ENCODE measurements around the gene CIDEA. TPM values are rescaled to one million over a fixed set of nuclear protein-coding genes. Genes with fewer than 3 reads are reported as not detected.

The CIDEA gene
- total RNA-seq, 2 donors from 2014 or later: 56.7 TPM; not detected in 1

- ATAC-seq: no peak
- no peak for TF ChIP-seq POLR2A (IDR thresholded peaks at IDR 0.05)
- TF ChIP-seq CTCF (IDR thresholded peaks at IDR 0.05): no peak
- no peak for DNase-seq
Observed at GRCh38 chr18:12301263-12302005, 47.3 kb downstream of the CIDEA start.

GRCh38 chr18:12302391-12303147 is 48.4 kb downstream of the CIDEA start:
- Histone ChIP-seq H3K27me3 (no peaks in the 10 kb centered on the region), H3K27ac (no peak overlapping the region), H3K4me3 (no peak overlapping the region), H3K4me1 (peaks cover 10% of the 10 kb centered on the region), H3K36me3 (replicated peaks in 1 of 2; ENCODE audit: insufficient read depth in 1 of 2, low read depth in 2 of 2) (no peaks in the 10 kb centered on the region), H3K9me3 (no peaks in the 10 kb centered on the region)
- ATAC-seq (no peak), DNase-seq (no peak)
- no peak for TF ChIP-seq CTCF (IDR thresholded peaks at IDR 0.05)
- TF ChIP-seq POLR2A (IDR thresholded peaks at IDR 0.05): no peak
- WGBS, 2 donors: 82 to 84% methylated on average over 10 to 14 of the region's 14 CpGs
- intact Hi-C loops (cut with DNase I): no loop called here

More at GRCh38 chr18:12301263-12302005, 47.3 kb downstream of the CIDEA start:
- no peaks in the 10 kb centered on the region for H3K27me3 ChIP-seq
- H3K9me3 ChIP-seq: no peaks in the 10 kb centered on the region
- H3K36me3 ChIP-seq (replicated peaks in 1 of 2; ENCODE audit: insufficient read depth in 1 of 2, low read depth in 2 of 2): no peaks in the 10 kb centered on the region
- intact Hi-C loops (cut with DNase I): no loop called here
- no peak overlapping the region for H3K4me3 ChIP-seq
- 79 to 87% methylated on average over 11 to 13 of the region's 13 CpGs for WGBS, 2 donors
- no peak overlapping the region for H3K27ac ChIP-seq
- H3K4me1 ChIP-seq: peaks cover 9% of the 10 kb centered on the region

GRCh38 chr18:12304351-12305210 is 50.4 kb downstream of the CIDEA start:
- TF ChIP-seq CTCF (IDR thresholded peaks at IDR 0.05) (no peak), POLR2A (IDR thresholded peaks at IDR 0.05) (no peak)
- ATAC-seq (no peak), DNase-seq (peak; percentile 63 to 86 (median 76))
- Histone ChIP-seq H3K4me3 (no peak overlapping the region), H3K27me3 (no peaks in the 10 kb centered on the region), H3K9me3 (no peaks in the 10 kb centered on the region), H3K36me3 (replicated peaks in 1 of 2; ENCODE audit: insufficient read depth in 1 of 2, low read depth in 2 of 2) (no peaks in the 10 kb centered on the region), H3K27ac (no peak overlapping the region), H3K4me1 (peaks cover 22% of the 10 kb centered on the region)
- intact Hi-C loops (cut with DNase I): no loop called here
- WGBS, 2 donors: 45 to 50% methylated on average over 16 to 19 of the region's 19 CpGs

- Histone ChIP-seq H3K27ac (no peak overlapping the region), H3K4me3 (no peak overlapping the region), H3K27me3 (no peaks in the 10 kb centered on the region), H3K9me3 (no peaks in the 10 kb centered on the region), H3K4me1 (peaks cover 28% of the 10 kb centered on the region), H3K36me3 (replicated peaks in 1 of 2; ENCODE audit: insufficient read depth in 1 of 2, low read depth in 2 of 2) (no peaks in the 10 kb centered on the region)
- ATAC-seq (no peak), DNase-seq (no peak)
- intact Hi-C loops (cut with DNase I): no loop called here
- WGBS, 2 donors: 66 to 71% methylated on average over 8 to 12 of the region's 12 CpGs
- TF ChIP-seq CTCF (IDR thresholded peaks at IDR 0.05) (no peak), POLR2A (IDR thresholded peaks at IDR 0.05) (no peak)
Observed at GRCh38 chr18:12305211-12305610, 51.0 kb downstream of the CIDEA start.

All from body of pancreas (tissue), 4 donors.